Body of pancreas (tissue), 4 donors: ENCODE measurements around the gene ENPP1.

Experiments used
- POLR2A ChIP-seq, 3 donors: fragments of 450-650 bp; IDR thresholded peaks; one replicate each; pipeline ENCODE4 v1.6.1; 2016; ENCODE audit warnings: antibody characterized with exemption in 3 of 3, mild to moderate bottlenecking in 2 of 3
- TF ChIP-seq, protein P1 (sequence below), 7 experiments: fragments of 450-650 bp in 4 of 7; fragments of 200-600 bp in 3 of 7; sonication (generic) in 3 of 7; IDR thresholded peaks; one replicate each; pipeline ENCODE4 v1.5.1; 2016 to 2019; ENCODE audit warnings: antibody characterized with exemption in 7 of 7

DNA sequence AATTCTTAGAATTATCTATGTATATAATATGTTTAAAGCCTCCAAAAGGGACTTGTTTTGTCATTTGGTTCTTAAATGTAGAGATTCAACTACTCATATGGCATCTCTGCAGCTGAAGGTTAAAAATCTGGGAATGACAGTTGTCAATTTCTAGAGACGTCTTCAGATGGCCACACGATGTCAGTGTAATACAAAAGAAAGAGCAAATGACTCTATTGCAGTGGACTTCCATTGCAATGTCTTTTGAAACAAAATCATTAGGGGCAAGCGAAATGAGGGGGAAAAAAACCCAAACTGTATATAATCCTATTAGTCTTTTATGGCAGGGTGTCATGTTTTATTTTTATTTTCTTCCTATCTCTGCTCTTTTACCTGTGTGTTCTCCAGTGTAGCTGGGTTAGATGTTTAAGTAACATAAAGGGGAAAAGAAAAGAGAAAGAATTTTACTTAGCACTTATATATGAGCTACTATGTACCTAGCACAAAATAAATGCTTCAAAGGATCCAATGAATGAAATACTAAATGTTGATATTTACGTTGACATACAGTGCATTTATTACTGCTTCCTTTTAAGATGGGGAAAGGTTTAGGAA lies 117.2 kb downstream of the ENPP1 start:
- TF ChIP-seq, protein P1, sequence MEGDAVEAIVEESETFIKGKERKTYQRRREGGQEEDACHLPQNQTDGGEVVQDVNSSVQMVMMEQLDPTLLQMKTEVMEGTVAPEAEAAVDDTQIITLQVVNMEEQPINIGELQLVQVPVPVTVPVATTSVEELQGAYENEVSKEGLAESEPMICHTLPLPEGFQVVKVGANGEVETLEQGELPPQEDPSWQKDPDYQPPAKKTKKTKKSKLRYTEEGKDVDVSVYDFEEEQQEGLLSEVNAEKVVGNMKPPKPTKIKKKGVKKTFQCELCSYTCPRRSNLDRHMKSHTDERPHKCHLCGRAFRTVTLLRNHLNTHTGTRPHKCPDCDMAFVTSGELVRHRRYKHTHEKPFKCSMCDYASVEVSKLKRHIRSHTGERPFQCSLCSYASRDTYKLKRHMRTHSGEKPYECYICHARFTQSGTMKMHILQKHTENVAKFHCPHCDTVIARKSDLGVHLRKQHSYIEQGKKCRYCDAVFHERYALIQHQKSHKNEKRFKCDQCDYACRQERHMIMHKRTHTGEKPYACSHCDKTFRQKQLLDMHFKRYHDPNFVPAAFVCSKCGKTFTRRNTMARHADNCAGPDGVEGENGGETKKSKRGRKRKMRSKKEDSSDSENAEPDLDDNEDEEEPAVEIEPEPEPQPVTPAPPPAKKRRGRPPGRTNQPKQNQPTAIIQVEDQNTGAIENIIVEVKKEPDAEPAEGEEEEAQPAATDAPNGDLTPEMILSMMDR (IDR thresholded peaks at IDR 0.05): peak in 5 of 7 experiments; percentile 14 to 57 (median 38)
- TF ChIP-seq POLR2A (IDR thresholded peaks at IDR 0.05): no peak
